Adrenal gland (tissue), 5 donors: ENCODE results near the gene TLN1.
A peak's percentile ranks its signal among the peaks of the same experiment; 100 is the strongest.

ENCODE experiments used
- POLR2A ChIP-seq, 2 donors: fragments of 450-650 bp; IDR thresholded peaks; one replicate each; pipeline ENCODE4 v1.6.1; 2017; ENCODE audit warnings: antibody characterized with exemption in 2 of 2, mild to moderate bottlenecking in 2 of 2, moderate library complexity in 1 of 2
- TF ChIP-seq, protein P1 (sequence below), 6 experiments: fragments of 450-650 bp in 4 of 6; fragments of 200-600 bp in 2 of 6; sonication (generic) in 1 of 6; IDR thresholded peaks; 1 replicate in 5 of 6; 2 replicates in 1 of 6; pipeline versions ENCODE4 v1.5.1 to v1.8.0; 2016 to 2021; ENCODE audit warnings: antibody characterized with exemption in 6 of 6, mild to moderate bottlenecking in 2 of 6, moderate library complexity in 1 of 6
- donor health status: DM: no; HTN: no; CAD: no.

DNA sequence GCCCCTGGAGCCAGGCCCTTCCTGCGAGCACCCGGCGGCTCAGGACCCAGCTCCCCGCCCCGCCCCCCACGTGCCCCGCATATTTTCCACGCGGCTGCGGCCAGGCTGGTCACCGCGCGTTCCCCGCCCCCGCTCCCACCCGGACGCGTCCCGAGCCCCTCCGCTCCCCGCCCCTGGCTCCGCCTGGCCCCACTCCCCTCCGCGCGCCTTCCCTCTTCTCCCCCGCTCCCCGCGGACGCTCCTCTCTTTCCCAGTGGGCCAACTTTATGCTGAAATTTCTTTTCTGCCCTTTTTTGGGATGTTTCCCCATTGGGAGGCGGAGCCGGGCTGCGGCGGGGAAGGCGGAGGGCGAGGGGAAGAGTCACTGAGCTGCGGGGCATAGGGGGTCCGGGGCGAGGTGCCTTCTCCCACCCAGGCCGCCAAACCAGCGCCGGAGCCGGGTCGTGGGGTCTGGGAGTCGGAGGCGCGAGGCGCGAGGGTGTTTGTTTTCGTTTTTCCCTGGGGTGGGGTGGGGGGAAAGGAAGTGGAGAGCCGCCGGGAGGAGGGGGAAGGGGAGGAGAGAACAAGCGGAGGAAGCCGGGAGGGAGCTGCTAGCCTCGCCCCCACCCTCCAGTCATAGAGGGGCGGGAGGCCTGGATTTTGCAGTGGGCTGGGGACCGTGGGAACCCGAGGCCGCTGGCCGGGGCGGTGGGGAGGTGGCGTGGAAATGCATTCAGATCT is 41.2 kb downstream of the TLN1 start:
- peak in 1 of 2 donors; percentile 22 for TF ChIP-seq POLR2A (IDR thresholded peaks at IDR 0.05)
- TF ChIP-seq, protein P1, sequence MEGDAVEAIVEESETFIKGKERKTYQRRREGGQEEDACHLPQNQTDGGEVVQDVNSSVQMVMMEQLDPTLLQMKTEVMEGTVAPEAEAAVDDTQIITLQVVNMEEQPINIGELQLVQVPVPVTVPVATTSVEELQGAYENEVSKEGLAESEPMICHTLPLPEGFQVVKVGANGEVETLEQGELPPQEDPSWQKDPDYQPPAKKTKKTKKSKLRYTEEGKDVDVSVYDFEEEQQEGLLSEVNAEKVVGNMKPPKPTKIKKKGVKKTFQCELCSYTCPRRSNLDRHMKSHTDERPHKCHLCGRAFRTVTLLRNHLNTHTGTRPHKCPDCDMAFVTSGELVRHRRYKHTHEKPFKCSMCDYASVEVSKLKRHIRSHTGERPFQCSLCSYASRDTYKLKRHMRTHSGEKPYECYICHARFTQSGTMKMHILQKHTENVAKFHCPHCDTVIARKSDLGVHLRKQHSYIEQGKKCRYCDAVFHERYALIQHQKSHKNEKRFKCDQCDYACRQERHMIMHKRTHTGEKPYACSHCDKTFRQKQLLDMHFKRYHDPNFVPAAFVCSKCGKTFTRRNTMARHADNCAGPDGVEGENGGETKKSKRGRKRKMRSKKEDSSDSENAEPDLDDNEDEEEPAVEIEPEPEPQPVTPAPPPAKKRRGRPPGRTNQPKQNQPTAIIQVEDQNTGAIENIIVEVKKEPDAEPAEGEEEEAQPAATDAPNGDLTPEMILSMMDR (IDR thresholded peaks at IDR 0.05), result no peak
